ENCODE results near the gene VPS11. TPM values are rescaled to one million over a fixed set of nuclear protein-coding genes. Genes with fewer than 3 reads are reported as not detected.
"Not testable (repeated sequence)": the region's sequence is repeated elsewhere in the genome, so short reads cannot be mapped to it uniquely, and the experiment has no call there.

VPS11 gene
- total RNA-seq, 4 donors from 2014 or later = 15.2 to 28.4 (median 18.2) TPM

DNA sequence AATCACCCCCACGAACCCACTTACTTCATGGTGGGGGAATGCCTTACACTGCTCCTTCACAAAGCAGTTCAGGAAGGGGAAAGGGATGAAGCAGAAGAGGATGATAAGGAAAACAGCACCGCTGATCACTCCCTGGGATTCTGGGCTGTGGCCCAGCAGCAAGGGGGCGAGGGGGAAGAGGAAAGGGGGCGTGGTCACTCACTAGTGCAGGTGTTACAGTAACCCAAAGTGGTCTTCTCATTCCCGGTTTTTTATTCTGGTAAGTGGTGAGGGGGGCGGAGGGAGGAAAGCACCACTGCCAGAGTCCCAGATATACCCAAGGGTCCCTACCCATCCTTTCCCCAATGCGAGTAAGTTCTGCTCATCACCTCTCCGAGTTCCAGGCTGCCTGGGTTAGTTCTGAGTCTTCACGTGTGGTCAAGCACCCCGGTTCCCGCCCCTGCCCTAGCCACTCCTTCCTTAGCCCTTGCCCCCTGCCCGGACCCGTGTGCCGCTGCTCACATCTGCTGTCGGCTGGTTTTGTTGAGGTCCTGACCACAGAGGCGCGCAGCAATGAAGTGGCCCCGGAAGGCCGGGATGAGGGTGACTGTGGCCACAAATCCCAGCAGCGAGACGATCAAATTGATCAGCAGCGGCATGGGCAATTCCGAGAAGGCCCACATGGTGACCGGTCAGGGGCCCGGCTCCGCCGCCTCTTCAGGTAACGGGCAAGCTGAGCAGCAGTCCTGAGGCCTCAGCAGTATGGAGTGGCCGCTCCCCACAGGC, 33.6 kb downstream of the VPS11 start:
- DNase-seq = no peak
- H3K4me1 ChIP-seq = peaks cover 10 to 38% (median 21%) of the 10 kb centered on the region in 3 donors
- H3K4me3 ChIP-seq = peak overlapping the region; percentile 62 to 88 (median 75)
- WGBS, 2 donors = 0 to 2% methylated on average over 7 to 11 of the region's 29 CpGs
- H3K27ac ChIP-seq = peak overlapping the region; percentile 88 to 97 (median 96)
- no peaks in the 10 kb centered on the region for H3K9me3 ChIP-seq
- H3K36me3 ChIP-seq = peaks cover 6 to 29% (median 16%) of the 10 kb centered on the region in 3 donors
- intact Hi-C loops (cut with DNase I) = no loop called here
- H3K27me3 ChIP-seq = no peaks in the 10 kb centered on the region
- TF ChIP-seq, protein P1, sequence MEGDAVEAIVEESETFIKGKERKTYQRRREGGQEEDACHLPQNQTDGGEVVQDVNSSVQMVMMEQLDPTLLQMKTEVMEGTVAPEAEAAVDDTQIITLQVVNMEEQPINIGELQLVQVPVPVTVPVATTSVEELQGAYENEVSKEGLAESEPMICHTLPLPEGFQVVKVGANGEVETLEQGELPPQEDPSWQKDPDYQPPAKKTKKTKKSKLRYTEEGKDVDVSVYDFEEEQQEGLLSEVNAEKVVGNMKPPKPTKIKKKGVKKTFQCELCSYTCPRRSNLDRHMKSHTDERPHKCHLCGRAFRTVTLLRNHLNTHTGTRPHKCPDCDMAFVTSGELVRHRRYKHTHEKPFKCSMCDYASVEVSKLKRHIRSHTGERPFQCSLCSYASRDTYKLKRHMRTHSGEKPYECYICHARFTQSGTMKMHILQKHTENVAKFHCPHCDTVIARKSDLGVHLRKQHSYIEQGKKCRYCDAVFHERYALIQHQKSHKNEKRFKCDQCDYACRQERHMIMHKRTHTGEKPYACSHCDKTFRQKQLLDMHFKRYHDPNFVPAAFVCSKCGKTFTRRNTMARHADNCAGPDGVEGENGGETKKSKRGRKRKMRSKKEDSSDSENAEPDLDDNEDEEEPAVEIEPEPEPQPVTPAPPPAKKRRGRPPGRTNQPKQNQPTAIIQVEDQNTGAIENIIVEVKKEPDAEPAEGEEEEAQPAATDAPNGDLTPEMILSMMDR (IDR thresholded peaks at IDR 0.05) = no peak
- TF ChIP-seq POLR2A (IDR thresholded peaks at IDR 0.05) = no peak

GRCh38 chr11:119101759-119102423, 34.3 kb downstream of the VPS11 start, which contains the start of gene DPAGT1:
Gene DPAGT1, minus strand, starts transcription at chr11:119101853. Its CDS starts 198 bp downstream, at chr11:119101655.
- intact Hi-C loops (cut with DNase I) = no loop called here

GRCh38 chr11:119103161-119103664, 35.6 kb downstream of the VPS11 start:
- peak overlapping the region; percentile 62 to 88 (median 75) for H3K4me3 ChIP-seq
- H3K36me3 ChIP-seq; DNase-seq; H3K27me3 ChIP-seq; H3K9me3 ChIP-seq; intact Hi-C loops (cut with DNase I): not testable (repeated sequence)
- 77 to 79% methylated on average over 10 to 17 of the region's 18 CpGs for WGBS, 2 donors
- H3K4me1 ChIP-seq = peaks cover 18 to 57% (median 28%) of the 10 kb centered on the region in 3 donors
- H3K27ac ChIP-seq = peak overlapping the region; percentile 88 to 97 (median 96)

More at GRCh38 chr11:119101759-119102423, 34.3 kb downstream of the VPS11 start, which contains the start of gene DPAGT1:
- Histone ChIP-seq H3K4me1 (peaks cover 17 to 45% (median 27%) of the 10 kb centered on the region in 3 donors), H3K27me3 (no peaks in the 10 kb centered on the region), H3K36me3 (peaks cover 6 to 22% (median 11%) of the 10 kb centered on the region in 3 donors), H3K27ac (peak within 1 kb of the TSS; percentile 88 to 97 (median 96)), H3K4me3 (peak within 1 kb of the TSS; percentile 62 to 88 (median 75)), H3K9me3 (no peaks in the 10 kb centered on the region)
- DNase-seq = peak; percentile 65
- peak in 1 of 4 donors; percentile 44 for TF ChIP-seq POLR2A (IDR thresholded peaks at IDR 0.05)
- TF ChIP-seq, protein P1 (IDR thresholded peaks at IDR 0.05) = no peak
- WGBS, 2 donors = 0 to 1% methylated on average over 5 to 32 of the region's 32 CpGs

DNA sequence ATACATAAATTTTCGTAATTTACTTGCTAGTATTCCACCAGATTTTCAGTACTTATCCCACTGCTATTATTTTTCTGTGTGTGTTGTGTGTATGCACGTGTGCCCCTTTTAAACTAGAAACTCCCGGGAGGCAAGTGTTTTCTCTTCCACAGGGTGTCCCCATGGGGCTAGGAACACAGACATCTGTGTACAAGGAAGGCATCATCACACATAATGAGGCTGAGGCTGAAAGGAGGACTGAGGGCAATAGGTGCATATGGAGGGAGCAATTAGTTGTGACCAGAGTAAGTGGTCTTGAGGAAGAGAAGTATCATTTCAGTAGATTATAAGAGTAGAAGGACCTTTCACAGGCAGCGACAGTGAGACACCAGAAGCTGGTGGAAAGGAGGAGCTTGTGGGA, 36.2 kb downstream of the VPS11 start:
- intact Hi-C loops (cut with DNase I) = no loop called here
- TF ChIP-seq, protein P1 (IDR thresholded peaks at IDR 0.05) = no peak
- TF ChIP-seq POLR2A (IDR thresholded peaks at IDR 0.05) = no peak
- Histone ChIP-seq H3K27ac (peak overlapping the region in 2 of 4 donors; percentile 95 to 96), H3K4me1 (peaks cover 23 to 63% (median 34%) of the 10 kb centered on the region in 3 donors), H3K27me3 (no peaks in the 10 kb centered on the region), H3K9me3 (no peaks in the 10 kb centered on the region), H3K4me3 (no peak overlapping the region), H3K36me3 (peaks cover 0 to 3% (median 0%) of the 10 kb centered on the region in 3 donors)
- WGBS, 2 donors = 51 to 64% methylated on average over 4 of the region's 4 CpGs
- no peak for DNase-seq

DNA sequence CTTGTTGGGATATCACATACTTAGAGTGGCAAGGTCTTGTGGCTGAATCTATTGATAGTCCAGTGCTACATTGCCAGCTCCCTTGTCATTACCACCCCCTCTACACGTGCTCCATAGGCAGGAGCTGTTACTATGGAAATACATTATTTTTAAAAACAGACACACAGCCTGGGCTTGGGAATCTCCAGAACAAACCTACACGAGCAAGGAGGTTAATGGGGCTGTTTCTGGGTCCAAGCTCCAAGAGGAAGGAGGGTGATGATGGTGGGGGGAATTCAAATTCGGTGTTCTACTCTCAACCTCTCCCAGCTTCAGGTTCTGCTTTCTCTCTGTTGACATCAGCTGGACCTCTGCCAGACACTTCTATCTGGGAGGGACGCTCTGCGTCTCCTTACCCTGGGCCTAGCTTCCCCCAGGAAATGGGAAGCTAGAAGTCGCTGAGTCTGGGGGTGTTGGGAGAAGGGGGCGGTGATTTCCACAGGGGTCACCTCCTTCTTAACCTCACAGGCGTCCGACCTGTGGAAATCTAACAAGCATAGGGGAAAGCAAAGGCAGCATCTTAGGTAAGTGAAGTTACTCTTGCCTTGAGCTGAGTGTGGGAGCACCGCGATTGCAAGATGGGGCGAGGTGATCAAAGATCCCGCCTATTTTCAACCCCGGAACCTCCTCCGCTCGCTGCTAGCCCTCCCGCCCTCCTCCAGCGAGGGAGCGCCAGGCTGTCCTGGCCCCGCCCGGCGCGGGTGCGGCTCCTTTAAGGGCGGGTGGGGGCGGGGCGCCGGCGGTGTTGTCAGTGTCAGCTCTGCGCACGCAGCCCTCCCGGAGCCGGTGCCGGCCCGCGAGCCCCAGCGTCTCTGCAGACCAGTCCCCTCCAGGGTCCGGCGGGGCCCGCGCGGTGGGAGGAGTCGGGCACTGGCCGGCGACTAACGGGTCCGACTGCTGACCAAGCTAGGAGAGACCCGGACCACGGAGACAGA, 39.2 kb downstream of the VPS11 start, which contains the start of gene C2CD2L:
Gene C2CD2L (plus strand): TSS at position 781 of the 974 bp plus-strand sequence. CDS start 398 bp downstream, outside the sequence.
- Histone ChIP-seq H3K36me3 (peaks cover 0 to 21% (median 0%) of the 10 kb centered on the region in 3 donors), H3K27me3 (no peaks in the 10 kb centered on the region), H3K4me1 (peaks cover 14 to 61% (median 27%) of the 10 kb centered on the region in 3 donors), H3K27ac (peak within 1 kb of the TSS; percentile 83 to 95 (median 91)), H3K4me3 (peak within 1 kb of the TSS; percentile 68 to 99 (median 93)), H3K9me3 (no peaks in the 10 kb centered on the region)
- TF ChIP-seq, protein P1 (IDR thresholded peaks at IDR 0.05) = no peak
- peak in 2 of 4 donors; percentile 38 to 68 for TF ChIP-seq POLR2A (IDR thresholded peaks at IDR 0.05)
- 0 to 2% methylated on average over 3 to 11 of the region's 49 CpGs for WGBS, 2 donors
- intact Hi-C loops (cut with DNase I) = no loop called here
- peak; percentile 81 for DNase-seq
